Peyer's patch (tissue), 4 donors: ENCODE data around the gene KRT78. TPM values are rescaled to one million over a fixed set of nuclear protein-coding genes. Genes with fewer than 3 reads are reported as not detected.
"Not testable (repeated sequence)": the region's sequence is repeated elsewhere in the genome, so short reads cannot be mapped to it uniquely, and the experiment has no call there.

Source experiments
- DNase-seq, 3 donors: peaks; one replicate each; pipeline ENCODE4 v3.0.0-alpha.2; 2017 to 2019
- H3K27ac ChIP-seq, 4 donors: fragments of 200-600 bp; sonication (generic); one replicate each; pipeline ENCODE4 v1.5.1; 2016 to 2019
- H3K27me3 ChIP-seq, 2 donors: fragments of 200-600 bp; sonication (generic); one replicate each; pipeline ENCODE4 v1.5.1; 2019
- H3K36me3 ChIP-seq, 3 donors: fragments of 200-600 bp; sonication (generic); one replicate each; pipeline ENCODE4 v1.5.1; 2016 to 2019
- H3K4me1 ChIP-seq, 4 donors: fragments of 200-600 bp; sonication (generic); one replicate each; pipeline ENCODE4 v1.5.1; 2016 to 2019
- H3K4me3 ChIP-seq, 4 donors: fragments of 200-600 bp; sonication (generic); 1 replicate in 3 of 4; 2 replicates in 1 of 4; pipeline ENCODE4 v1.5.1; 2016 to 2019; ENCODE audit warnings: mild to moderate bottlenecking in 1 of 4
- H3K9me3 ChIP-seq, 4 donors: fragments of 200-600 bp; sonication (generic); one replicate each; pipeline ENCODE4 v1.5.1; 2016 to 2019; ENCODE audit warnings: mild to moderate bottlenecking in 1 of 4
- POLR2A ChIP-seq, 2 donors: fragments of 450-650 bp; IDR thresholded peaks; one replicate each; pipeline ENCODE4 v1.5.1; 2017; ENCODE audit warnings: antibody characterized with exemption in 2 of 2, mild to moderate bottlenecking in 2 of 2, moderate library complexity in 2 of 2
- total RNA-seq, 4 donors: library from RNA; depleted of rRNA; stranded (reverse); fragments of >200 nt; gene quantifications; one replicate each; pipeline ENCODE4 v1.1.0, GENCODE V29; 2016
- TF ChIP-seq, protein P1 (sequence below), 6 experiments: fragments of 450-650 bp in 4 of 6; fragments of 200-600 bp in 2 of 6; sonication (generic) in 1 of 6; IDR thresholded peaks; one replicate each; pipeline ENCODE4 v1.5.1; 2017 to 2019; ENCODE audit warnings: antibody characterized with exemption in 6 of 6, mild to moderate bottlenecking in 3 of 6, moderate library complexity in 1 of 6

The KRT78 gene
- total RNA-seq, 4 donors from 2014 or later, result not detected

DNA sequence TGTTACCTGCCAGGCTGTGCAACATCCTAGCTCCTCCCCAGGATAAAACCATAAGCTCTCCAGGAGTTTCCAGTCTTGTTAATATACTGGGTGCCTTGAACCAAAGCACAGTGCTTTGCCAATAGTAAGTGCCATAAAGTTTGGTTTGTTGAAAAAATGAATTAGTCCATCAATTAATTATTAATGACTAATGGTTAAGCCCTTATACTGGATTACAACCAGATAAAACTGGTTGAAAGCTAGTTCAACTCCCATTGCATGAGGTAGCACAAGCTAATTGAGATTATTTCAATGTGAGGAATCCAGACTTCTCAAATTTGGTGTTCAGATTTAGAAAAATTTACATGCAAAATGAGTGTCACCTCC, 51.3 kb downstream of the KRT78 start:
- Histone ChIP-seq H3K27ac (no peak overlapping the region), H3K27me3 (no peaks in the 10 kb centered on the region), H3K4me3 (no peak overlapping the region), H3K36me3 (no peaks in the 10 kb centered on the region), H3K4me1 (no peaks in the 10 kb centered on the region), H3K9me3 (no peaks in the 10 kb centered on the region)
- no peak for DNase-seq
- TF ChIP-seq, protein P1, sequence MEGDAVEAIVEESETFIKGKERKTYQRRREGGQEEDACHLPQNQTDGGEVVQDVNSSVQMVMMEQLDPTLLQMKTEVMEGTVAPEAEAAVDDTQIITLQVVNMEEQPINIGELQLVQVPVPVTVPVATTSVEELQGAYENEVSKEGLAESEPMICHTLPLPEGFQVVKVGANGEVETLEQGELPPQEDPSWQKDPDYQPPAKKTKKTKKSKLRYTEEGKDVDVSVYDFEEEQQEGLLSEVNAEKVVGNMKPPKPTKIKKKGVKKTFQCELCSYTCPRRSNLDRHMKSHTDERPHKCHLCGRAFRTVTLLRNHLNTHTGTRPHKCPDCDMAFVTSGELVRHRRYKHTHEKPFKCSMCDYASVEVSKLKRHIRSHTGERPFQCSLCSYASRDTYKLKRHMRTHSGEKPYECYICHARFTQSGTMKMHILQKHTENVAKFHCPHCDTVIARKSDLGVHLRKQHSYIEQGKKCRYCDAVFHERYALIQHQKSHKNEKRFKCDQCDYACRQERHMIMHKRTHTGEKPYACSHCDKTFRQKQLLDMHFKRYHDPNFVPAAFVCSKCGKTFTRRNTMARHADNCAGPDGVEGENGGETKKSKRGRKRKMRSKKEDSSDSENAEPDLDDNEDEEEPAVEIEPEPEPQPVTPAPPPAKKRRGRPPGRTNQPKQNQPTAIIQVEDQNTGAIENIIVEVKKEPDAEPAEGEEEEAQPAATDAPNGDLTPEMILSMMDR (IDR thresholded peaks at IDR 0.05), result no peak
- no peak for TF ChIP-seq POLR2A (IDR thresholded peaks at IDR 0.05)

DNA sequence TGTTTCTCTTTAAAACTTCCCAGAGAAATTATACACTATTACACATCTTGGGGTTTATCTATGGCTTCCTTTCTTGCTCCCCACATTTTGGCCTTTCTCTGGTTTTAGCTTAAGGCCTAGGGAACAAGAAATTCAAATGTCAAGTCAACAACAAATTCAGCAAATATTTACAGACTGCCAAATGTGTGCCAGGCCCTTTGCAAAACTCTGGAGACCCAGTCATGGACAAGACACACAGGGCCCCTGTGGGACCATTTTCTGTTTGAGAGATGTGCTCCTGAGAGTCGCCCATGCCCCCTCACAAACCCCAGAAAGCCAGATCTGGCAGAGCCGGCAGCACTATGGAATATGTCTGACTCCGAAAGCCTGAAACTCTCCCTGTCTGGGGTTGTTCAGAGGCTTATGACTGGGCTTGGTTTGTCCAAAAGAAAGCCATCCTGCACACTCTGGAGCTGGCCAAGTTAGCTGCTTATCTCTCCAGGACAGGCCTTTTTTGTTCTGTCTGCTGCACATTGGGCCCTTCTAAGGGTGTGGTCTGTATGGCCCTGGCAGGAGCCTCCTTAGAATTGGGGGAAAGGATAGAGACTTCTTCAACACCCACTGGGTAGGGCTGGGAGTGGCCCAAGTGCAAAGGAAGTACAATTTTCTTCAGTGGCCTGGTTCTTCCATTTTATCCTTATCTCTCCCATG, 51.8 kb downstream of the KRT78 start:
- Histone ChIP-seq H3K4me1 (no peaks in the 10 kb centered on the region), H3K27ac (no peak overlapping the region), H3K27me3 (no peaks in the 10 kb centered on the region), H3K36me3 (no peaks in the 10 kb centered on the region), H3K4me3 (no peak overlapping the region), H3K9me3 (no peaks in the 10 kb centered on the region)
- no peak for DNase-seq
- TF ChIP-seq POLR2A (IDR thresholded peaks at IDR 0.05), result no peak
- TF ChIP-seq, protein P1 (IDR thresholded peaks at IDR 0.05), result no peak

DNA sequence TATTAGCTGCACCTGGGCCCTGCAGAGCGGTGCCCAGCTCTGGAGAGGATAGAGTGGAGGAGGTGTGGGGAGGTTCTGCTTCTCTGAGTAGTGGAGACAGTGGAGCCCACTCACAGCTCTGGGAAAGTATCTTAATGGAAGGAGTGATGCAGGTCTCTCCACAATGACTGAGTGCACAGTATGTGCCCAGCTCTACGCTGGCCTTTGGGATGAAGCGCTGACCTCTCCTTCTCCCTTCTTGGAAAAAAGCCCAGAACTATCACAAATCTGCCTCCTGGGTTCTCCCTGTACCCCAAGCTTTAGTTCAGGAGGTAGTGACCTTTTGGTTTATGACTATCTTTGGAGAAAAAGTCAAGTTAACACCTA, 52.4 kb downstream of the KRT78 start:
- Histone ChIP-seq H3K9me3 (no peaks in the 10 kb centered on the region), H3K36me3 (no peaks in the 10 kb centered on the region), H3K4me3 (no peak overlapping the region), H3K27me3 (no peaks in the 10 kb centered on the region), H3K27ac (no peak overlapping the region), H3K4me1 (no peaks in the 10 kb centered on the region)
- no peak for DNase-seq
- TF ChIP-seq POLR2A (IDR thresholded peaks at IDR 0.05), result no peak
- TF ChIP-seq, protein P1 (IDR thresholded peaks at IDR 0.05), result no peak

DNA sequence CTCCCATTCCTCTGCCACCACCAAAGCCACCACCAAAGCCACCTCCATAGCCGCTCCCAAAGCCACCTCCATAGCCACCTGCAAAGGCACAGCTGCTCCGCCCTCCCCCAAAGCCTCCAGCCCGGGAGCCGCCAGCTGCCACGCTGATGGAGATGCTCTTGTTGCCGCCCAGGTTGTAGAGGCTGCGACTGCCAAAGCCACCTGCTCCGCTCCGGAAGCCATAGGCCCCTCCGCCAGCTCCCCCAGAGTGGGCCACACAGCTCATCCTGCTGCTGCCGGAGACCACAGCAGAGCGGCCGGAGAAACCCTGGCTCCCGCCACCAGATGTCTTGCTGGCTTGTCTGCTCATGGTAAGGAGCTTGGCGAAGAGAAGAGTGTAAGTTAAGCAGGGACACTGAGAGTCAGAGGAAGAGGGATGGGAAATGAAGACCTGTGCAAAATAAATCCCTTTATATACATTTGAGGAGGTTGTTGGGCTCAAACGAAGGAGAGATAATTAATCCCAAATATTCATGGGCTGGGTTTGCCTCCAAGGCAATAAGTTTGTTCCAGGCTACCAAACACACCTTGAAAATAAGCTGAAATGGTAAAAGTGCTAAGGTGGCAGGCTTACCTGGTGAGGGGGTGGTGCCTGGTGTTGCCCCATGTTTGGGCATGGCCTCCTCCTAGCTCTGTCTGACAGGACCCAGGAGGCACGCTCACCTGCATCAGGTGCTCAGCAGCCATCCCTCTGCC, 52.9 kb downstream of the KRT78 start, which contains the start of gene KRT3:
Gene KRT3 (minus strand): TSS at position 424 of the 735 bp plus-strand sequence. CDS start 75 bp downstream, at position 349.
- no peak for TF ChIP-seq POLR2A (IDR thresholded peaks at IDR 0.05)
- TF ChIP-seq, protein P1 (IDR thresholded peaks at IDR 0.05), result no peak

DNA sequence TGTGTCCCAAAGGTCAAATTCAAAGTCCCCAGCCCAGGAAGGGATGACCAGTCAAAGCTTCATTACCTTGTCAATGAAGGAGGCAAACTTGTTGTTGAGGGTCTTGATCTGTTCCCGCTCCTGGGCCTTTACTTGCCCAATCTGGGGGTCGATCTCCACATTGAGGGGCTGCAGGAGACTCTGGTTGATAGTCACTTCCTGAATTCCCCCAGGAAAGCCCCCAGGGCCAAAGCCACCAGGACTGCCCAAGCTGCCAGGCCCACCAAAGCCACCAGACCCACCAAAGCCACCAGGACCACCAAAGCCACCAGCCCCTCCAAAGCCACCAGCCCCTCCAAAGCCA, 53.5 kb downstream of the KRT78 start:
- H3K27ac ChIP-seq, H3K4me1 ChIP-seq, H3K9me3 ChIP-seq, DNase-seq, H3K36me3 ChIP-seq, H3K4me3 ChIP-seq, H3K27me3 ChIP-seq: not testable (repeated sequence)

More for the DNA sequence above, 52.9 kb downstream of the KRT78 start, which contains the start of gene KRT3:
- Histone ChIP-seq H3K9me3 (no peaks in the 10 kb centered on the region), H3K4me3 (no peak within 1 kb of the TSS), H3K4me1 (no peaks in the 10 kb centered on the region), H3K36me3 (no peaks in the 10 kb centered on the region), H3K27me3 (no peaks in the 10 kb centered on the region), H3K27ac (no peak within 1 kb of the TSS)
- no peak for DNase-seq
